ENCODE results near the gene C11orf24. TPM values are rescaled to one million over a fixed set of nuclear protein-coding genes. Genes with fewer than 3 reads are reported as not detected.

Gene C11orf24
- polyA plus RNA-seq, 3 donors, result 9.5 to 21.8 (median 12.6) TPM

- peak overlapping the region; percentile 51 for H3K9ac ChIP-seq (ENCODE audit: insufficient read depth, low read length, poor library complexity, severe bottlenecking)
- intact Hi-C loops (cut with micrococcal nuclease), result no loop called here
- peaks cover 49 to 66% (median 57%) of the 10 kb centered on the region in 3 donors for H3K27me3 Mint-ChIP-seq (ENCODE audit: low read depth in 3 of 3)
- H2AFZ ChIP-seq (ENCODE audit: insufficient read depth, low read depth, low read length, poor library complexity, severe bottlenecking), result peak overlapping the region; percentile 72
- H3K9me3 Mint-ChIP-seq, result peaks cover 0 to 16% (median 5%) of the 10 kb centered on the region in 7 donors
- peaks cover 5 to 18% of the 10 kb centered on the region in 2 donors for H3K36me3 Mint-ChIP-seq
- H3K27ac Mint-ChIP-seq, result no peak overlapping the region
- no peaks in the 10 kb centered on the region for H3K9me3 ChIP-seq (replicated peaks in 1 of 2; ENCODE audit: control insufficient read depth in 1 of 2, insufficient read depth in 1 of 2, low read length in 2 of 2)
- H3K27me3 ChIP-seq (ENCODE audit: control insufficient read depth in 2 of 2, insufficient read depth in 2 of 2, low read length in 2 of 2), result peaks cover 19 to 40% of the 10 kb centered on the region in 2 donors
- 7% methylated on average over 16 of the region's 19 CpGs for WGBS (ENCODE audit: insufficient coverage)
- peaks cover 31% of the 10 kb centered on the region for H3K4me1 Mint-ChIP-seq
- no peaks in the 10 kb centered on the region for H3K79me2 ChIP-seq (ENCODE audit: insufficient read depth, low read length)
- peak overlapping the region; percentile 0 to 73 (median 26) for H3K4me3 ChIP-seq (replicated peaks in 1 of 3; ENCODE audit: low read depth in 2 of 3, low read length in 3 of 3)
- peak overlapping the region; percentile 81 to 92 for H3K4me3 Mint-ChIP-seq
- H3K4me1 ChIP-seq (ENCODE audit: control insufficient read depth in 1 of 2, insufficient read depth in 2 of 2, low read length in 2 of 2), result peaks cover 15 to 19% of the 10 kb centered on the region in 2 donors
- TF ChIP-seq CTCF (IDR thresholded peaks at IDR 0.05), result no peak
- no peaks in the 10 kb centered on the region for H3K36me3 ChIP-seq (replicated peaks in 1 of 2; ENCODE audit: control insufficient read depth in 1 of 2, insufficient read depth in 2 of 2, low read length in 2 of 2)
- H3K27ac ChIP-seq (ENCODE audit: low read depth in 1 of 2, low read length in 2 of 2), result no peak overlapping the region
- H3K4me2 ChIP-seq (replicated peaks; ENCODE audit: extremely low read depth, low read length, poor library complexity, severe bottlenecking), result peak overlapping the region; percentile 86
- no peaks in the 10 kb centered on the region for H4K20me1 ChIP-seq (ENCODE audit: insufficient read depth, low read length)
- DNase-seq, result no peak
Observed at GRCh38 chr11:68313574-68314202, 41.9 kb upstream of the C11orf24 start.

GRCh38 chr11:68312780-68313573 lies 41.2 kb upstream of the C11orf24 start:
- no peak for DNase-seq
- peak overlapping the region; percentile 81 to 92 for H3K4me3 Mint-ChIP-seq
- peak overlapping the region; percentile 3 to 73 (median 26) for H3K4me3 ChIP-seq (replicated peaks in 1 of 3; ENCODE audit: low read depth in 2 of 3, low read length in 3 of 3)
- H2AFZ ChIP-seq (ENCODE audit: insufficient read depth, low read depth, low read length, poor library complexity, severe bottlenecking), result peak overlapping the region; percentile 72
- H3K9me3 Mint-ChIP-seq, result peaks cover 0 to 16% (median 5%) of the 10 kb centered on the region in 7 donors
- no peak overlapping the region for H3K27ac ChIP-seq (ENCODE audit: low read depth in 1 of 2, low read length in 2 of 2)
- peak overlapping the region; percentile 86 for H3K4me2 ChIP-seq (replicated peaks; ENCODE audit: extremely low read depth, low read length, poor library complexity, severe bottlenecking)
- under 1% methylated on average over 102 of the region's 102 CpGs for WGBS (ENCODE audit: insufficient coverage)
- H3K27me3 Mint-ChIP-seq (ENCODE audit: low read depth in 3 of 3), result peaks cover 49 to 66% (median 57%) of the 10 kb centered on the region in 3 donors
- peaks cover 19 to 40% of the 10 kb centered on the region in 2 donors for H3K27me3 ChIP-seq (ENCODE audit: control insufficient read depth in 2 of 2, insufficient read depth in 2 of 2, low read length in 2 of 2)
- H3K9ac ChIP-seq (ENCODE audit: insufficient read depth, low read length, poor library complexity, severe bottlenecking), result peak overlapping the region; percentile 51
- H4K20me1 ChIP-seq (ENCODE audit: insufficient read depth, low read length), result no peaks in the 10 kb centered on the region
- no peak for TF ChIP-seq CTCF (IDR thresholded peaks at IDR 0.05)
- H3K4me1 ChIP-seq (ENCODE audit: control insufficient read depth in 1 of 2, insufficient read depth in 2 of 2, low read length in 2 of 2), result peaks cover 15 to 19% of the 10 kb centered on the region in 2 donors
- H3K36me3 Mint-ChIP-seq, result peaks cover 5 to 18% of the 10 kb centered on the region in 2 donors
- H3K79me2 ChIP-seq (ENCODE audit: insufficient read depth, low read length), result no peaks in the 10 kb centered on the region
- no peaks in the 10 kb centered on the region for H3K36me3 ChIP-seq (replicated peaks in 1 of 2; ENCODE audit: control insufficient read depth in 1 of 2, insufficient read depth in 2 of 2, low read length in 2 of 2)
- intact Hi-C loops (cut with micrococcal nuclease), result no loop called here
- no peaks in the 10 kb centered on the region for H3K9me3 ChIP-seq (replicated peaks in 1 of 2; ENCODE audit: control insufficient read depth in 1 of 2, insufficient read depth in 1 of 2, low read length in 2 of 2)
- no peak overlapping the region for H3K27ac Mint-ChIP-seq
- H3K4me1 Mint-ChIP-seq, result peaks cover 36% of the 10 kb centered on the region

All from CD14-positive monocyte (primary cell).